Small intestine (tissue), 7 donors: ENCODE measurements around the gene ZBTB40. TPM values are rescaled to one million over a fixed set of nuclear protein-coding genes. Genes with fewer than 3 reads are reported as not detected.
A peak's percentile ranks its signal among the peaks of the same experiment; 100 is the strongest.

Experiments
- DNase-seq, 2 donors: peaks; one replicate each; pipeline versions ENCODE4 v3.0.0 to v3.0.0-alpha.2; 2013
- FAIRE-seq: peaks from 2 replicates; lab custom pipeline; 2012; peaks lifted over from hg19 to GRCh38; lab: Jason Lieb, UNC
- H3K27ac ChIP-seq, 3 donors: one replicate each; pipeline ENCODE4 v1.5.1; 2013; ENCODE audit warnings: low read length in 2 of 3, mild to moderate bottlenecking in 2 of 3, control low read depth in 1 of 3, inconsistent platforms in 1 of 3, low read depth in 1 of 3, moderate library complexity in 1 of 3
- H3K27me3 ChIP-seq, 3 donors: one replicate each; pipeline ENCODE4 v1.6.1; 2013; ENCODE audit warnings: low read length in 3 of 3, inconsistent platforms in 1 of 3; ENCODE audit not compliant: control insufficient read depth in 3 of 3, insufficient read depth in 3 of 3
- H3K36me3 ChIP-seq, 3 donors: one replicate each; pipeline ENCODE4 v1.6.1; 2013; ENCODE audit warnings: low read length in 3 of 3, inconsistent platforms in 1 of 3, low read depth in 1 of 3, mild to moderate bottlenecking in 1 of 3, moderate library complexity in 1 of 3; ENCODE audit not compliant: control insufficient read depth in 3 of 3, insufficient read depth in 2 of 3
- H3K4me1 ChIP-seq, 3 donors: one replicate each; pipeline ENCODE4 v1.6.1; 2013; ENCODE audit warnings: low read length in 2 of 3, inconsistent platforms in 1 of 3, low read depth in 1 of 3, mild to moderate bottlenecking in 1 of 3, moderate library complexity in 1 of 3; ENCODE audit not compliant: control insufficient read depth in 3 of 3, insufficient read depth in 2 of 3
- H3K4me3 ChIP-seq, 3 donors: one replicate each; pipeline ENCODE4 v1.5.1; 2013; ENCODE audit warnings: low read length in 3 of 3, control low read depth in 1 of 3, inconsistent platforms in 1 of 3, low read depth in 1 of 3, mild to moderate bottlenecking in 1 of 3, moderate library complexity in 1 of 3
- H3K9me3 ChIP-seq, 2 donors: one replicate each; pipeline ENCODE4 v1.6.1; 2013; ENCODE audit warnings: low read depth in 1 of 2, low read length in 1 of 2; ENCODE audit not compliant: control insufficient read depth in 2 of 2, insufficient read depth in 1 of 2
- WGBS, 3 donors: extraction: QIAGEN DNeasy Blood & Tissue Kit; methylation state at CpG; one replicate each; pipeline ENCODE4 v1.1.7; 2013; 5-methylcytosine and 5-hydroxymethylcytosine counted together
- polyA plus RNA-seq, 4 donors: library from polyadenylated mRNA; stranded (reverse) in 3 of 4; unstranded in 1 of 4; fragments of 200-250 nt in 3 of 4; fragments of 120-200 nt in 1 of 4; gene quantifications; one replicate each; pipeline versions ENCODE4 v1.2.1 to v1.2.3, GENCODE V29; 2013
- donor health status: healthy with polysubstance abuse.
- donor health status: control.
- donor health status: control.
- donor health status: Bipolar disorder and iron deficiency.
- donor health status: healthy.

Gene ZBTB40
- polyA plus RNA-seq, 4 donors, result 4.1 to 14.6 (median 6.7) TPM

- H3K36me3 ChIP-seq, result no peaks in the 10 kb centered on the region
- H3K4me1 ChIP-seq, result no peaks in the 10 kb centered on the region
- FAIRE-seq, result no peak
- 69 to 82% (median 72%) methylated on average over 13 of the region's 13 CpGs for WGBS, 3 donors
- H3K9me3 ChIP-seq, result peaks cover 0 to 13% of the 10 kb centered on the region in 2 donors
- DNase-seq, result no peak
- H3K4me3 ChIP-seq, result no peak overlapping the region
- H3K27me3 ChIP-seq, result peaks cover 0 to 3% (median 0%) of the 10 kb centered on the region in 3 donors
- H3K27ac ChIP-seq, result no peak overlapping the region
These were observed 14.1 kb upstream of the ZBTB40 start for GRCh38 chr1:22437573-22437972.

- FAIRE-seq (no peak), DNase-seq (no peak)
- no peak overlapping the region for H3K4me3 ChIP-seq
- H3K27ac ChIP-seq, result no peak overlapping the region
- H3K27me3 ChIP-seq, result peaks cover 0 to 3% (median 0%) of the 10 kb centered on the region in 3 donors
- no peaks in the 10 kb centered on the region for H3K4me1 ChIP-seq
- peaks cover 0 to 20% of the 10 kb centered on the region in 2 donors for H3K9me3 ChIP-seq
- H3K36me3 ChIP-seq, result no peaks in the 10 kb centered on the region
These were observed 11.1 kb upstream of the ZBTB40 start for GRCh38 chr1:22440582-22440981.

- WGBS, 3 donors, result 43 to 52% (median 49%) methylated on average over 5 of the region's 5 CpGs
- Histone ChIP-seq H3K36me3 (no peaks in the 10 kb centered on the region), H3K4me3 (no peak overlapping the region), H3K27ac (no peak overlapping the region), H3K4me1 (no peaks in the 10 kb centered on the region), H3K27me3 (peaks cover 0 to 3% (median 0%) of the 10 kb centered on the region in 3 donors), H3K9me3 (peaks cover 0 to 20% of the 10 kb centered on the region in 2 donors)
- no peak for DNase-seq
- no peak for FAIRE-seq
These were observed 9.3 kb upstream of the ZBTB40 start for GRCh38 chr1:22442212-22442894.

GRCh38 chr1:22443332-22443731 lies 8.3 kb upstream of the ZBTB40 start:
- no peak overlapping the region for H3K27ac ChIP-seq
- H3K4me1 ChIP-seq, result no peaks in the 10 kb centered on the region
- DNase-seq, result no peak
- H3K4me3 ChIP-seq, result no peak overlapping the region
- no peaks in the 10 kb centered on the region for H3K36me3 ChIP-seq
- peaks cover 0 to 16% of the 10 kb centered on the region in 2 donors for H3K9me3 ChIP-seq
- peaks cover 0 to 3% (median 0%) of the 10 kb centered on the region in 3 donors for H3K27me3 ChIP-seq
- no peak for FAIRE-seq
- 77 to 87% (median 78%) methylated on average over 4 of the region's 4 CpGs for WGBS, 3 donors

- H3K27ac ChIP-seq, result no peak overlapping the region
- no peaks in the 10 kb centered on the region for H3K36me3 ChIP-seq
- FAIRE-seq (no peak), DNase-seq (no peak)
- no peaks in the 10 kb centered on the region for H3K4me1 ChIP-seq
- peaks cover 0 to 3% (median 0%) of the 10 kb centered on the region in 3 donors for H3K27me3 ChIP-seq
- 84 to 95% (median 93%) methylated on average over 2 of the region's 2 CpGs for WGBS, 3 donors
- H3K9me3 ChIP-seq, result peaks cover 0 to 14% of the 10 kb centered on the region in 2 donors
- H3K4me3 ChIP-seq, result no peak overlapping the region
These were observed 6.8 kb upstream of the ZBTB40 start for GRCh38 chr1:22444856-22445255.

GRCh38 chr1:22447621-22448111 lies 4.0 kb upstream of the ZBTB40 start:
- no peak for DNase-seq
- Histone ChIP-seq H3K36me3 (no peaks in the 10 kb centered on the region), H3K27me3 (no peaks in the 10 kb centered on the region), H3K9me3 (peaks cover 0 to 7% of the 10 kb centered on the region in 2 donors), H3K4me1 (no peaks in the 10 kb centered on the region), H3K4me3 (no peak overlapping the region), H3K27ac (no peak overlapping the region)
- 63 to 80% (median 72%) methylated on average over 6 of the region's 6 CpGs for WGBS, 3 donors
- FAIRE-seq, result no peak

GRCh38 chr1:22449636-22450035 lies 2.0 kb upstream of the ZBTB40 start:
- Histone ChIP-seq H3K9me3 (peaks cover 0 to 3% of the 10 kb centered on the region in 2 donors), H3K27me3 (no peaks in the 10 kb centered on the region), H3K36me3 (no peaks in the 10 kb centered on the region), H3K27ac (no peak overlapping the region), H3K4me1 (peaks cover 0 to 14% (median 0%) of the 10 kb centered on the region in 3 donors), H3K4me3 (no peak overlapping the region)
- WGBS, 3 donors, result 96 to 97% (median 96%) methylated on average over 7 of the region's 7 CpGs
- no peak for DNase-seq
- no peak for FAIRE-seq

GRCh38 chr1:22450351-22451021 lies 1.2 kb upstream of the ZBTB40 start:
- no peak for DNase-seq
- H3K27ac ChIP-seq, result peak overlapping the region in 1 of 3 donors; percentile 99
- FAIRE-seq, result no peak
- H3K4me3 ChIP-seq, result no peak overlapping the region
- H3K36me3 ChIP-seq, result no peaks in the 10 kb centered on the region
- WGBS, 3 donors, result 52 to 68% (median 52%) methylated on average over 12 of the region's 12 CpGs
- no peaks in the 10 kb centered on the region for H3K27me3 ChIP-seq
- H3K9me3 ChIP-seq, result no peaks in the 10 kb centered on the region
- peaks cover 0 to 17% (median 0%) of the 10 kb centered on the region in 3 donors for H3K4me1 ChIP-seq
